Neuronal stem cell (in vitro differentiated cells): ENCODE results near the gene TAB2.

Experiments
- DNase-seq: peaks from one replicate; pipeline ENCODE4 v3.0.0-alpha.2; 2013; ENCODE audit warnings: low spot score
- H2AFZ ChIP-seq: one replicate; pipeline ENCODE4 v1.6.1; 2013; ENCODE audit warnings: mild to moderate bottlenecking, low read length, inconsistent platforms
- H2AK5ac ChIP-seq: 2 replicates; pipeline ENCODE4 v1.6.1; 2013; ENCODE audit warnings: low read depth, mild to moderate bottlenecking, inconsistent platforms, low read length, moderate library complexity, mixed read lengths
- H2BK120ac ChIP-seq: 2 replicates; pipeline ENCODE4 v1.6.1; 2013; ENCODE audit warnings: low read depth, mild to moderate bottlenecking, inconsistent platforms, low read length, moderate library complexity, mixed read lengths
- H2BK12ac ChIP-seq: one replicate; pipeline ENCODE4 v1.6.1; 2013; ENCODE audit warnings: low read length, inconsistent platforms
- H2BK15ac ChIP-seq: 2 replicates; pipeline ENCODE4 v1.6.1; 2013; ENCODE audit warnings: mild to moderate bottlenecking, low read length, inconsistent platforms, mixed read lengths
- H2BK5ac ChIP-seq: one replicate; pipeline ENCODE4 v1.6.1; 2013; ENCODE audit warnings: inconsistent platforms, mild to moderate bottlenecking, low read length, moderate library complexity
- H3K14ac ChIP-seq: one replicate; pipeline ENCODE4 v1.6.1; 2013; ENCODE audit warnings: low read length, inconsistent platforms
- H3K18ac ChIP-seq: 2 replicates; pipeline ENCODE4 v1.6.1; 2013; ENCODE audit warnings: low read length, inconsistent platforms
- H3K23ac ChIP-seq: 2 replicates; pipeline ENCODE4 v1.6.1; 2013; ENCODE audit warnings: low read depth, mild to moderate bottlenecking, mixed read lengths, low read length, inconsistent platforms; ENCODE audit not compliant: poor library complexity
- H3K27ac ChIP-seq: replicated peaks from 3 replicates; pipeline ENCODE4 v1.5.1; 2013; ENCODE audit warnings: low read length, inconsistent platforms
- H3K27me3 ChIP-seq, 3 experiments: 2 replicates each; pipeline ENCODE4 v1.6.1; 2013; ENCODE audit warnings: low read length in 3 of 3, mild to moderate bottlenecking in 2 of 3, inconsistent platforms in 1 of 3, low read depth in 1 of 3, mixed read lengths in 1 of 3, moderate library complexity in 1 of 3; ENCODE audit not compliant: control insufficient read depth in 3 of 3, insufficient read depth in 3 of 3
- H3K36me3 ChIP-seq, 2 donors: replicated peaks in 1 of 2; 2 replicates each; pipeline ENCODE4 v1.6.1; 2013; ENCODE audit warnings: low read length in 2 of 2; ENCODE audit not compliant: control insufficient read depth in 2 of 2, insufficient read depth in 2 of 2
- H3K4ac ChIP-seq: 2 replicates; pipeline ENCODE4 v1.6.1; 2013; ENCODE audit warnings: inconsistent platforms, mild to moderate bottlenecking, low read length, moderate library complexity
- H3K4me1 ChIP-seq, 2 donors: 1 replicate in 1 of 2; 2 replicates in 1 of 2; pipeline ENCODE4 v1.6.1; 2013; ENCODE audit warnings: low read length in 2 of 2, low read depth in 1 of 2; ENCODE audit not compliant: control insufficient read depth in 2 of 2, insufficient read depth in 1 of 2
- H3K4me2 ChIP-seq: one replicate; pipeline ENCODE4 v1.6.1; 2013; ENCODE audit warnings: mild to moderate bottlenecking, low read length, inconsistent platforms; ENCODE audit not compliant: insufficient read depth, poor library complexity, severe bottlenecking
- H3K4me3 ChIP-seq, 2 donors: 2 replicates each; pipeline ENCODE4 v1.5.1; 2013; ENCODE audit warnings: low read length in 2 of 2, mild to moderate bottlenecking in 2 of 2, inconsistent platforms in 1 of 2, moderate library complexity in 1 of 2
- H3K79me1 ChIP-seq: one replicate; pipeline ENCODE4 v1.6.1; 2013; ENCODE audit warnings: low read depth, mild to moderate bottlenecking, inconsistent platforms, low read length, moderate library complexity
- H3K9ac ChIP-seq: one replicate; pipeline ENCODE4 v1.6.1; 2013; ENCODE audit warnings: mild to moderate bottlenecking, low read depth, low read length, inconsistent platforms; ENCODE audit not compliant: poor library complexity
- H3K9me3 ChIP-seq, 2 donors: replicated peaks in 1 of 2; 2 replicates each; pipeline versions ENCODE3 to v1.6.1; 2013; ENCODE audit warnings: low read length in 2 of 2, mild to moderate bottlenecking in 2 of 2, inconsistent platforms in 1 of 2, low read depth in 1 of 2, mixed read lengths in 1 of 2, moderate library complexity in 1 of 2; ENCODE audit not compliant: control insufficient read depth in 2 of 2, insufficient read depth in 1 of 2
- H4K8ac ChIP-seq: one replicate; pipeline ENCODE4 v1.6.1; 2013; ENCODE audit warnings: low read depth, mild to moderate bottlenecking, inconsistent platforms, low read length, moderate library complexity
- H4K91ac ChIP-seq: one replicate; pipeline ENCODE4 v1.6.1; 2013; ENCODE audit warnings: low read length, low read depth, mild to moderate bottlenecking, inconsistent platforms; ENCODE audit not compliant: poor library complexity
- WGBS, 2 donors: extraction: QIAGEN DNeasy Blood & Tissue Kit; methylation state at CpG; one replicate each; pipeline ENCODE4 v1.1.7; 2013; ENCODE audit warnings: missing lambda C conversion rate in 2 of 2, mixed read lengths in 1 of 2; ENCODE audit not compliant: insufficient read length in 2 of 2, insufficient replicate concordance in 1 of 2; ENCODE audit errors: extremely low coverage in 2 of 2; 5-methylcytosine and 5-hydroxymethylcytosine counted together

The TAB2 gene

DNA sequence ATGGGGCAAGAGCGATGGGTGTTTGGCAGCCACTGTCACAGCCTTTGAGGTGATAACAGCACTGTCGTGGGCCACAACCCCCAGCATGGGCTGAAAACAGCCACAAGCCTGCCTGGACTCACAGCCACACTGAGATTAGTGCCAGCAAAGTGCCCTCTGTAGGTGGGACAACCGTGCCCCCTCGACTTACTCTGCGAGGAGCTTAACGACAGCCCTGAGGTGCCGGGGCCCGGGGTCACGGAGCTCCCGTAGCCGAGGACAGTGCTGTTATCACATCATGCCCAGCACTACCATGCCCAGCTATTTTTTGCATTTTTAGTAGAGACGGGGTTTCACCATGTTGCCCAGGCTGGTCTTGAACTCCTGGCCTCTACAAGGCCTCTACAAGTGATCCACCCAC lies 119.1 kb downstream of the TAB2 start:
- WGBS, 2 donors: no CpG with 5 or more reads among the region's 12 CpGs
- DNase-seq: no peak
- no peaks in the 10 kb centered on the region for H3K79me1 ChIP-seq

DNA sequence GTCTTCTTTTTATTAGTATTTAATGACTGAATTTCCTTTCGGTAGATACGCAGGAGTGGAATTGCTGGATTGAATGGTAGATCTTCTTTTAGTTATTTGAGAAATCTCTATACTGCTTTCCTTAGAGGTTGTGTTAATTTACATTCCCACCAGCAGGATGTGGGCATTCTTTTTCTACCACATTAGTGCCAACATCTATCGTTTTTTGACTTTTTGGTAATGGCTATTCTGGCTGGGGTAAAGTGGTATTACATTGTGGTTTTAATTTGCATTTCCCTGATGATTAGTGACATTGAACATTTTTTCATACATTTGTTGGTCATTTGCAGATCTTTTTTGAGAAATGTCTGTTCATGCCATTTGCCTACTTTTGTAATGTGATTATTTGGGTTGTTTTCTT lies 119.7 kb downstream of the TAB2 start:
- Histone ChIP-seq H3K4me1 (peaks cover 0 to 3% of the 10 kb centered on the region in 2 donors), H2AFZ (no peak overlapping the region), H2BK5ac (no peak overlapping the region), H4K91ac (no peak overlapping the region), H2BK120ac (no peak overlapping the region), H3K9me3 (no peaks in the 10 kb centered on the region), H3K4me2 (no peak overlapping the region), H4K8ac (no peak overlapping the region), H3K36me3 (no peaks in the 10 kb centered on the region), H2AK5ac (no peak overlapping the region), H3K4me3 (no peak overlapping the region), H3K23ac (no peak overlapping the region), H2BK15ac (no peak overlapping the region), H3K27me3 (no peaks in the 10 kb centered on the region), H3K18ac (no peak overlapping the region), H3K27ac (no peak overlapping the region), H3K79me1 (no peaks in the 10 kb centered on the region), H3K9ac (no peak overlapping the region), H2BK12ac (no peak overlapping the region), H3K14ac (no peak overlapping the region), H3K4ac (no peak overlapping the region)
- no CpG with 5 or more reads among the region's 3 CpGs for WGBS, 2 donors
- DNase-seq: no peak

More for the DNA sequence above, 119.1 kb downstream of the TAB2 start:
- H3K9ac ChIP-seq: no peak overlapping the region
- H3K27ac ChIP-seq: no peak overlapping the region
- H3K18ac ChIP-seq: no peak overlapping the region
- no peaks in the 10 kb centered on the region for H3K9me3 ChIP-seq
- peaks cover 2 to 5% of the 10 kb centered on the region in 2 donors for H3K4me1 ChIP-seq
- H3K4ac ChIP-seq: no peak overlapping the region
- H2BK12ac ChIP-seq: no peak overlapping the region
- no peak overlapping the region for H3K14ac ChIP-seq
- H4K91ac ChIP-seq: no peak overlapping the region
- H3K4me3 ChIP-seq: no peak overlapping the region
- H2BK120ac ChIP-seq: no peak overlapping the region
- no peak overlapping the region for H3K23ac ChIP-seq
- no peak overlapping the region for H2BK5ac ChIP-seq
- no peaks in the 10 kb centered on the region for H3K36me3 ChIP-seq
- H2AK5ac ChIP-seq: no peak overlapping the region
- H4K8ac ChIP-seq: no peak overlapping the region
- no peak overlapping the region for H2AFZ ChIP-seq
- no peak overlapping the region for H3K4me2 ChIP-seq
- no peaks in the 10 kb centered on the region for H3K27me3 ChIP-seq
- H2BK15ac ChIP-seq: no peak overlapping the region

GRCh38 chr6:149438855-149439254 lies 121.3 kb downstream of the TAB2 start:
- no CpG with 5 or more reads among the region's 3 CpGs for WGBS, 2 donors
- Histone ChIP-seq H3K36me3 (no peaks in the 10 kb centered on the region), H3K4me2 (no peak overlapping the region), H2AFZ (no peak overlapping the region), H3K27ac (no peak overlapping the region), H4K8ac (no peak overlapping the region), H3K9ac (no peak overlapping the region), H3K27me3 (no peaks in the 10 kb centered on the region), H2BK120ac (no peak overlapping the region), H2BK15ac (no peak overlapping the region), H3K18ac (no peak overlapping the region), H3K9me3 (no peaks in the 10 kb centered on the region), H3K23ac (no peak overlapping the region), H3K14ac (no peak overlapping the region), H2AK5ac (no peak overlapping the region), H3K4ac (no peak overlapping the region), H3K79me1 (no peaks in the 10 kb centered on the region), H3K4me3 (no peak overlapping the region), H2BK5ac (no peak overlapping the region), H2BK12ac (no peak overlapping the region), H4K91ac (no peak overlapping the region), H3K4me1 (peaks cover 0 to 3% of the 10 kb centered on the region in 2 donors)
- DNase-seq: no peak

DNA sequence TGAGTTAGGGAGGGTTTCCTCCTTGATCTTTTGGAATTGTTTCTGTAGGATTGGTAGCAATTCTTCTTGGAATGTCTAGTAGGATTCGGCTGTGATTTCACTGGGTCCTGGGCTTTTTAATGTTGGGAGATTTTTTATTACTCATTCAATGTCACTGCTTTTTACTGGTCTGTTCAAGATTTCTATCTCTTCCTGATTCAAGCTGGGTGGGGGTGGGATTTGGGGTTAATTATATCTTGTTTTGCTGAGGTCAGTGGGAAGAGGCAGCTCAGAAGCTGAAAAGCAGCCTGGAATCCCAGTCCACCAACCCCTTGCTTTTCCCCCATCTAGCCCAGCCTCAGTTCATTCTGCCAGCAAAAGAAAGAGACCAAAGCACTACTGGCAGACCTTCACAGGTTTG lies 122.1 kb downstream of the TAB2 start:
- no peaks in the 10 kb centered on the region for H3K27me3 ChIP-seq
- no peak overlapping the region for H3K23ac ChIP-seq
- no peak overlapping the region for H3K27ac ChIP-seq
- no peak overlapping the region for H2BK120ac ChIP-seq
- no peak overlapping the region for H2BK15ac ChIP-seq
- peaks cover 0 to 3% of the 10 kb centered on the region in 2 donors for H3K4me1 ChIP-seq
- H2AFZ ChIP-seq: no peak overlapping the region
- no peaks in the 10 kb centered on the region for H3K36me3 ChIP-seq
- no peak overlapping the region for H4K91ac ChIP-seq
- H3K9ac ChIP-seq: no peak overlapping the region
- no peak overlapping the region for H3K4me2 ChIP-seq
- no peaks in the 10 kb centered on the region for H3K79me1 ChIP-seq
- no peak overlapping the region for H2AK5ac ChIP-seq
- H2BK12ac ChIP-seq: no peak overlapping the region
- H3K18ac ChIP-seq: no peak overlapping the region
- no peak overlapping the region for H3K4ac ChIP-seq
- no peak overlapping the region for H2BK5ac ChIP-seq
- H3K9me3 ChIP-seq: peaks cover 0 to 2% of the 10 kb centered on the region in 2 donors
- no peak for DNase-seq
- H3K14ac ChIP-seq: no peak overlapping the region
- H3K4me3 ChIP-seq: no peak overlapping the region
- no CpG with 5 or more reads among the region's 1 CpG for WGBS, 2 donors
- H4K8ac ChIP-seq: no peak overlapping the region
